ENCODE measurements around the gene CLEC18A.
"Not testable (repeated sequence)": the region's sequence is repeated elsewhere in the genome, so short reads cannot be mapped to it uniquely, and the experiment has no call there.

CLEC18A gene

DNA sequence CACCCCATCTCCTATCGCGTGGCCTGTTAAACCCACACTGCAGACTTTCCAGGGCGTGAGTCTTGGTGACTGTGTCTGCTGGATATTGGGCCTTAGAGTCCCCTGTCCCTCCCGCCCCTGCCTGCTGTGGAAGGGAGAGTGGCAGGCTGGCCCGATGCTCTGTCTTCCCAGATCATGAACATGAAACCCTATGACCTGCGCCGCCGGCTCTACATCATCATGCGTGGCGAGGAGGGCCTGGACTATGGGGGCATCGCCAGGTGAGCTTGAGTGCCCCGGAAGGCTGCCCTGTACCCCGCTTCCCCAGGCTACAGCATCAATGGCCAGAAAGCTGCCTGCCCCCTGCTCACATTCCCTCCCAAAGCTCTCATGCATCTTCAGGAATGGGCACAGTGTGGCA is 19.5 kb upstream of the CLEC18A start:
- no peak for DNase-seq

DNA sequence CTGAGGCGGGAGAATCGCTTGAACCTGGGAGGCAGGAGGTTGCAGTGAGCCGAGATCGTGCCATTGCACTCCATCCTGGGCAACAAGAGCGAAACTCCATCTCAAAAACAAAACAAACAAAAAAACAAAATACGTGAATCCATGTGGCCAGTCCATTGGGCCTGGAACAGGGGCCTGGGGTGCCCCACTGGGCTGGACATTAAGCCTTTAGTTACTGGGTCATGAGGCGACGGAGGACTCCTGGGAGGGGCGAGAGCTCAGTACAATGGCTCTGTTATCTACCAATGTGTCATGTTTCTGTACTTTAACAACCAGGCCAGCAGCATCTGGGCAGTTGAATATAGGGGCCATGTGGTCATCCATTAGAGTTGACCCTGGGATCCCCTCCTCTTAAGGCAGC is 18.9 kb upstream of the CLEC18A start:
- DNase-seq, result no peak

DNA sequence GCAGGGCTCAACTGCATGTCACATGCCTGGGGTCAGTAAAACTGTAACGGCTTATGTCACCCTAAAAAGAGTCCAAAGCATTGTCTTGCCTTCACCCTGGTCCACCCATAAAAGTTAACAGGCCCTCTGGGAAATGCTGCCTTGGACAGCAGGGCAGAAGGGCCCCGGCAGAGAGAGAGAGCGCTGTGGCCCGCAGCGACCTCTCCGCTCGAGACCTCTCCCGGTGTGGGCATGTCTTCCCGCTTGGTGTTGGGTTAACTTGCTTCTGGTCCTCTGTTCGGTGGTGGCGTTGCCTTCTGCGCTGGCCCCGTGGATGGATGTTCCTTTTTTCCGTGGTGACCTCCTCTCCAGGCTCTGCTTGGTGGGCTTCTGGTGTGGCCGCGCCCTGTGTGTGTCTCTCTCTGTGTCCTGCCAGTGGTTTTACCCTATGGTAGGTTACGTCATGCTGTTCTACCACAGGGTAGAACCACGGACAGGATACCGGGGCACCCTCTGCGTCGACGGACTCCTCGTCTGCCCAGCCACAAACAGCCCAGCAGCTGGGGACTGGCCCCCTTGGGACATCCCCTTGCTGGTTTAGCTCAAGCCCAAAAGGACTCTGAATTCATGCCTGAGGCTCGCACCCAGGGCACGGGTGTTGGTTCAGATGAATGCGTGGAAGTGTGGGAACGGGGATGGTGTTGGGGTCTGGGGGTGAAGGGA is 18.3 kb upstream of the CLEC18A start:
- DNase-seq, result no peak

DNA sequence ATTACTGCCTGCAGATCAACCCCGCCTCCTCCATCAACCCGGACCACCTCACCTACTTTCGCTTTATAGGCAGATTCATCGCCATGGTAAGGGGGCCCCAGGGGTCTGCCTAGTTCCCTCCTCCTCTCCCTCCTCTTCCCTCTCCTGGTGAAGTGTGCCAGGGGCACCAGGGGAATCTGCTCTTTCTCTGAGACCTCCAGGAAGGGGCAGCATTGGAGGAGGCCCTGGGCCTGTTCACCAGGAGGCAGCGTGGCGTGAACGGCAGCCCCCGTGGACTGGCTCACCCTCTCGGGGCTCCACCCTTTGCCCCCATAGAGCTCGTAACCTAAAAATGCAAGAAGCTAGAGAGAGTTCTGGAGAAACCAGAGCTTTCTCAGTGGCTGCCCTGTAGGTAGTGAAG is 17.1 kb upstream of the CLEC18A start:
- no peak for DNase-seq

DNA sequence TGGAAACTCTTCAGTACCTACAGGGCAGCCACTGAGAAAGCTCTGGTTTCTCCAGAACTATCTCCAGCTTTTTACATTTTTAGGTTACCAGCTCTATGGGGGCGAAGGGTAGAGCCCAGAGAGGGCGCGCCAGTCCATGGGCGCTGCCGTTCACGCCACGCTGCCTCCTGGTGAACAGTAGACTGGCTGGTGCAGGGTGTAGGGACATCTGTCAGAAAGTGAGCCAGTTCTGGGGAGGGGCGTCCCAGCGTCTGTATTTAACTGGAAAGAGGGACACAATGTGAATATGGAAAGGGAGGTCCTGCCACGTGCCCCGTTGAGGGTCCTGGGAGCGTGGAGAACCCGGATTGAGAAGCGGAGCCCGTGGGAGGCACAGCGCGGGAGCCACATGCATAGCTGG is 16.4 kb upstream of the CLEC18A start:
- no peak for DNase-seq

DNA sequence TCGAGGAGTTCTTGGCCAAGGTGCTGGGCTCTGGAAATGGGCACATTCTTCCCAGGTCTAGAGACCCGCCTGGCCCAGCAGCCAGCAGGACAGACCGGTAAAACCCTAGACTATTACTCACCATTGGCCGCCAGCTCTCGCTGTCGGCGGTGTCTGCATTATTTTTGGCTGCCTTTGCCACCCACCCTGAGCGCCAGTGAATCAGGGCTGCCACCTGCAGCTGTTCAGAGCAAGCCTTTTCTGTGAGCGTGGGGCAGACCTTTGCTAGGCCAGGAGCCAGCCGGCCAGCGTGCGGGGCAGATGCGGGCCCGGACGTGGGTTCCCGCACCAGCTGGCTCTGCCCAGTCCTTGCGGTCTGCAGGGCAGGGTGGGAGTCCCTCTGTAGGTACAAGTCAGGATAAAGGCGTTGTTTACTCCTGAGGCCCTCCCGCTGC is 15.8 kb upstream of the CLEC18A start:
- no peak for DNase-seq

DNA sequence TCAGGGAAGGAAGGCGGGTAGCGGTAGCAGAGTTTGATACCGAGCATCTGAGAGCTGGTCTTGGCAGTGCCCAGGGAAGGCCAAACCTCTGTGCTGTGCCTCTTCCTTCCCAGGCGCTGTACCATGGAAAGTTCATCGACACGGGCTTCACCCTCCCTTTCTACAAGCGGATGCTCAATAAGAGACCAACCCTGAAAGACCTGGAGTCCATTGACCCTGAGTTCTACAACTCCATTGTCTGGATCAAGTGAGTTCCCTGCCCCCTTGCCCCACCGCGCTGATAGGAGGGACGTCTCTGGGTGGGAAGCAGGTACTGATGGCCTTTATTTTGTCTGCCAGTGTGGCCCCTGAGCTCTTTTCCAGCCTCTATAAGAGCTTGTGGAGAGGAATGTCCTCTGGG is 15.4 kb upstream of the CLEC18A start:
- DNase-seq, result no peak

DNA sequence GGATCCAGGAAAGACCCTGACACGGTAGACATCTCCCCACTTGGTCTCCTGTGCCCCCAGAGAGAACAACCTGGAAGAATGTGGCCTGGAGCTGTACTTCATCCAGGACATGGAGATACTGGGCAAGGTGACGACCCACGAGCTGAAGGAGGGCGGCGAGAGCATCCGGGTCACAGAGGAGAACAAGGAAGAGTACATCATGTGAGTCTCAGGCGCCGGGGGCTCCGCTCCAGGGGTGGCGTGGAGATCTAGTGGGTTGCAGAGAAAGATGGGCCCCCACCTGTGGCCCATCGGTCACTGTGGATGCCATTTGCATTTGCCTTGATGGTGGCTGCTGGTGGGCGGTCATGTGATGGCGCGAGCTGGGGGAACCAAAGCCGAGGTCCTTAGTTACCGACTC is 14.9 kb upstream of the CLEC18A start:
- no peak for DNase-seq

DNA sequence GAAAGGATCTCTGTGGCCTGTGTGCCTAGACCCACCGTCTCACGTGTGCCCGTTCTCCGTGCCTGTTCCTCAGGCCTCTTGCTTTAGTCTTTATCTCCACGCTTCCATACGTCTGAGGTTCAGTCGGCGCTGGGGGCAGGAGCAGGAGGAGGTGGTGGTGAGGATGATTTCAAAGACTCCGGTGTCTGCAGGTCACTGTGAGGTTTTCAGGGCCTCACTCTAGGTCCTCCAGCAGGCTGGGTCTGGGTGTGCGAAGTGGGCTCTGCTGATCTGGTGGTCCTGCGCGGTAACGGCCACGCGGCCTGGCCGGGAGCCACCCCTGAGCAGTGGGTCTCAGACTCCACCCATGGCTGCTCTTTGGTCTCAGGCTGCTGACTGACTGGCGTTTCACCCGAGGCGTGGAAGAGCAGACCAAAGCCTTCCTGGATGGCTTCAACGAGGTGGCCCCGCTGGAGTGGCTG is 14.4 kb upstream of the CLEC18A start:
- DNase-seq, result no peak

DNA sequence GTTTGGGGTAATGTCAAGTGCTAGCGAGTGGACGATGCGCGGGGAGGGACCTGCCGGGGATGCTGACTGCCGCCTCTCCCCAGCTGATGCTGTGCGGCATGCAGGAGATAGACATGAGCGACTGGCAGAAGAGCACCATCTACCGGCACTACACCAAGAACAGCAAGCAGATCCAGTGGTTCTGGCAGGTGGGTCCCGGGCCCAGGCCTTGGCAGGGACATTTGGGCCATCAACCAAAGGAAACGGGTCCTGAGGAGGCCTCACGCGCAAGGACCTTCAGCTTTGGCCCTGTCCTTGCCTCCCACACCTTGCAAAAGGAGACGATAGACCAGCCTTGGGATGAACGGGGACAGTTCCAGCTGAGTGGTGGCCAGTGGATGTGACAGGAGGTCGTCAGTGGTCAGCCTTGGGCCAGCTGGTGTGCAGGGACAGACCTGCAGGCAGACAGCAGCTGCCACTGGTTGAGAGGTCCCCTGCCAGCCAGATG is 13.6 kb upstream of the CLEC18A start:
- DNase-seq, result no peak

DNA sequence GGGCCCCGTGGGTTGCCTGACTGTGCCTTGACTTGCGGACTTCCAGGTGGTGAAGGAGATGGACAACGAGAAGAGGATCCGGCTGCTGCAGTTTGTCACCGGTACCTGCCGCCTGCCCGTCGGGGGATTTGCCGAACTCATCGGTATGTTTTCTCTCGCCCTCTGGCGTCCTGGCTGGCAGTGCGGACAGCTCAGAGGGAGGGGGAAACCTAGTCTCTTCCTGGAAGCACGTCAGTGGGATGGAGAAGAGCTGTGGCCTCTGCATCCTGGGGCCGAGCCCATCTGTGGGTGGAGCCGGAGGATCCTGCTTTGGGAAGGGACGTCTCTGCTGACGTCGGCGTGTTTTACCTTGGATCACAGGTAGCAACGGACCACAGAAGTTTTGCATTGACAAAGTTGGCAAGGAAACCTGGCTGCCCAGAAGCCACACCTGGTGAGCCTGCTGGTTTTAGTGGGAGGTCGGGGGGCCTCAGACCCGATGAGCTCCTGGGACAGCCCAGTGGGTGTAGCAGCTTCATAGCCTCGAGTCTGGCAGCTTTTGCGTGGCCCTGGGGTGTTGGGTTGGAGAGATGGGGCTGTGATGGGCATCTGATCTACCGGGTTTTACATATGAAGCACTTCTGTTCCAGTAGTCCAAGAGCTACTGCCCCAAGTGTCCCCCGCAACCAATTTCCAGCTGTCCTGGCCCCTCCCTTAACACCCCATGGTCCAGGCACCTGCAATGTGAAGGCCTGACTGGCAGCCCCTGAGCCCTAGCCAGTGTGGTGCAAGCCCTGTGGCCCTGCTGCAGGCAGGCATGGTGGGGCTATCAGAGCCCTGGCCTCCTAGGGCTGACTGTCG is 11.9 kb upstream of the CLEC18A start:
- no peak for DNase-seq

DNA sequence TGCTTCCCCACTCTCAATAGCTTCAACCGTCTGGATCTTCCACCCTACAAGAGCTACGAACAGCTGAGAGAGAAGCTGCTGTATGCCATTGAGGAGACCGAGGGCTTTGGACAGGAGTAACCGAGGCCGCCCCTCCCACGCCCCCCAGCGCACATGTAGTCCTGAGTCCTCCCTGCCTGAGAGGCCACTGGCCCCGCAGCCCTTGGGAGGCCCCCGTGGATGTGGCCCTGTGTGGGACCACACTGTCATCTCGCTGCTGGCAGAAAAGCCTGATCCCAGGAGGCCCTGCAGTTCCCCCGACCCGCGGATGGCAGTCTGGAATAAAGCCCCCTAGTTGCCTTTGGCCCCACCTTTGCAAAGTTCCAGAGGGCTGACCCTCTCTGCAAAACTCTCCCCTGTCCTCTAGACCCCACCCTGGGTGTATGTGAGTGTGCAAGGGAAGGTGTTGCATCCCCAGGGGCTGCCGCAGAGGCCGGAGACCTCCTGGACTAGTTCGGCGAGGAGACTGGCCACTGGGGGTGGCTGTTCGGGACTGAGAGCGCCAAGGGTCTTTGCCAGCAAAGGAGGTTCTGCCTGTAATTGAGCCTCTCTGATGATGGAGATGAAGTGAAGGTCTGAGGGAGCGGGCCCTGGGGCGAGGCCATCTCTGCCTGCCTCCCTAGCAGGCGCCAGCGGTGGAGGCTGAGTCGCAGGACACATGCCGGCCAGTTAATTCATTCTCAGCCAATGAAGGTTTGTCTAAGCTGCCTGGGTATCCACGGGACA is 11.1 kb upstream of the CLEC18A start:
- DNase-seq, result no peak

DNA sequence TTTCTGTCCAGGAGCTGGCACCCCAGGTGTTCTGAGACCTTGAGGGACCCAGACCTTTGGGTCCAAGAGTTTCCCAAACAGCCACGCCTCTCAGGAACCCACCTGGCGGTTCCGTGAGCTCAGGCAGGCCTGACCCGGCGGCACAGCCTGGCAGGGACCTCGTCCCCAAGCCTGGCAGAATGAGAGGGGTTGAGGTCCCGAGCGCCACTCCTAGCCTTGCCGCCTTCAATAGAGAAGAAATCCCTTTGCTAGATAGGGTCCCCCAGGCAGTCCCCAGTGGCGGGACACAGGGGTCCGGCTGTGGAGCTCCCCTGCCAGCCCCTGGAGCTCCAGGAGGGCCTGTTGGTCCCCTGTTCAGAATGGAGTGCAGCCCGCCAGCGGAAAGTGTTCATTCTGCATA is 10.5 kb upstream of the CLEC18A start:
- no peak for DNase-seq

DNA sequence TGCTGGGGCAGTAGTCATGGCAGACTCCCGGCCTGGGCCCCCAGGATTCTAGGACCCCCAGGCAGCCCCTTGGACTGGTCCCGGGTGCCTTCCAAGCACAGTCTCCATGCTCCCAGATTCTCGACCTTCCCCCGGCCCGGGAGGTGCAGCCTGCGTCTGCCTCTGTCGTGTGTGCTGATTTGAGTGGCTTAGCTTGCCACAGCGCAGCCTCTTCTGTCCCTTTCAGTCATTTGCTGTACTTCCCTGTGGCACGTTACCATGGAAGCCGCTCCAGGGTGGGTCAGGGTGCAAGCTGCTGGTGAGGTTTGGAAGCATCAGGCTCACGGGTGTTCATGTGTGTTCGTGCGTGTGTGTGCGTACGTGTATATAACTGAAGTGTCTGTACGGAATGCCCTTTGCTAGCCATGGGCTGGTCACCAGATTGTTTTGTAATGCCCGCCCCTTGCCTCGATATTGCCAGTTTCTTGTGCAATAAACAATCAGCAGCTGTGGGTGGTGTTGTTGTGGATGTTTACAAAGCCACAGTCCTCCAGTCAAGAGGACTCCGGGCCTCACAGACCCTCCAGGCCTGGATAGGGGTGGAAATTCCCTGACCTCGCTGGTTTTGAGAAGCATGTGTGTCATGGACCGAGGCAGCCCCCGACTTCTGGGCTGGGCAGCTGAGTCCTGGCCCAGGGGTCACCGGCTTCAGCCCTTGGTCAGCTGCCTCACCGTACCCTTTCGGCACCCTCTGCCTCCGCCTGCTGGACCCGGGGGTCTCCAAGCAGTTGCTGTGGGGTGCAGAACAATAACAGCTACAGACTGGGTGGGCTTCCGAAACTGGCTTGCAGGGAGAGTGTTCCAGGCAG is 9.7 kb upstream of the CLEC18A start:
- no peak for DNase-seq

DNA sequence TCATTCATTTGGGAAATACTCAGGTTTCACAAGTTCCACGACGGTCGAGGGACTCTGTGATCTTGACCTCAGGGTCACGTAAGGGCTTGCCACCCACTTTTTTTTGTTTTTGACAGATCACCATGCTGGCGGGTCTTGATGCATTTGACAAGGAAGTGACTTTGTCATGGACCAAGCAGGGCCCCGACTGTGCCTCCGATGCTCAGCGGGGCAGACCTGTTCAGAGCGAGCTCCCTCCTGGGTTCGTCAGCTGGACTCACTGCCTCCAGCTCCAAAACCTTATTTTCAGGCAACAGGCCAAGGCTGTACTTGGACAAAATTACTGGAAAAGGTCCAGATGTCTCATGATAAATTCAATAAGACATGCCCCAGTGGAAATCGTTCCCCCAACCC is 9.0 kb upstream of the CLEC18A start:
- no peak for DNase-seq

DNA sequence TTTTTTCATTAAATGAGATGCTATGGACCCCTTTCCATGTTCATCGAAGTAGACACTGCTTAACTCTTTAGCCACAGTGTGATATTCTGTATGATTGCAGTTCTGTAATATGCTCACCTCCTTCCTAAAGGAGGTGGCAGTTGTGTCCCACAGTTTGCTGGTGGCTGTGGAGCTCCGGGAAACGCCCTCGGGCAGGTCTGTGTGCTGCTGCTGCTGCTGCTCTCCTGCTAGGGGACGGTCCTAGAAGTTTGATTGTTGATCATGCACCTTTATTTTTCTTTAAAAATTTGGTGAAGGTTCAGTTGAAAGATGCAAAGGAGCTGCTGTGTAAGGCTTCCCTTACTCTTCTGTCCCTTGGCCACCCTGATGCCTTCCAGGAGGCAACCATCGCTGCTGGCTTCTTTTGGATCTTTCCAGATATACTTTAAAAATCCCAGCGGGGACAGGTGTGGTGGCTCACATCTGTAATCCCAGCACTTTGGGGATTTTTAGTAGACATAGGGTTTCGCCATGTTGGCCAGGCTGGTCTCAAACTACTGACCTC is 8.4 kb upstream of the CLEC18A start:
- no peak for DNase-seq

DNA sequence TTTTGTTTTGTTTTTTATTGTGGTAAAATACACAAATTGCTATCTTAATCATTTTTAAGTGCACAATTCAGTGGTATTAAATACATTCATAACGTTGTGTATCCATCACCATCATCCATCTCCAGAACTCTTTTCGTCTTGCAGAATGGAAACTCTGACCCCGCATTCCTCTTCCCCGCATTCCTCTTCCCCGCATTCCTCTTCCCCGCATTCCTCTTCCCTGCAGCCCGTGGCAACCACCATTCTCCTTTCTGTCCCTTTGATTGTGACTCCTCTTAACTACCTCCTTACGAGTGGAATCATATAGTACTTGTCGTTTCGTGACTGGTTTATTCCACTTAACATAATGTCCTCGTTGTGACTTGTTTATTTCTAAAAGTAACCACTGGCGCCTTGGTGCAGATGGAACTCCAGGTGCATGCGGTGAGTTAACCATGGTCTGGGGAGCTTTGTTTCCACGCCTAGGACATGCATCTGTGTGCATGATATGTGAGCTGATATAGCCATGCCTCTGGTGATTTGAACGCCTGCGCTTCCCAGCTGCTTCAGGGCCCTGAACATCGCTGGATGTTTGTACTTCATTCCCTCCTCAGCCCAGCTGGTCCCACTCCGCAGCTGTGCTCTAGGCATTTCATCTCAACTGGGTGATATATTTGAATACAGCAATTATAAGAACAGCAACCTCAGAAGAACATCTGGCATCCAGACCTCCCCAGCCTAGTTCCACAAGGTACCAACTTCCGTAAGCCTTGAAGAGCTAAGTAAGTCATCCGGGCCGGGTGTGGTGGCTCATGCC is 7.7 kb upstream of the CLEC18A start:
- DNase-seq, result not testable (repeated sequence)

DNA sequence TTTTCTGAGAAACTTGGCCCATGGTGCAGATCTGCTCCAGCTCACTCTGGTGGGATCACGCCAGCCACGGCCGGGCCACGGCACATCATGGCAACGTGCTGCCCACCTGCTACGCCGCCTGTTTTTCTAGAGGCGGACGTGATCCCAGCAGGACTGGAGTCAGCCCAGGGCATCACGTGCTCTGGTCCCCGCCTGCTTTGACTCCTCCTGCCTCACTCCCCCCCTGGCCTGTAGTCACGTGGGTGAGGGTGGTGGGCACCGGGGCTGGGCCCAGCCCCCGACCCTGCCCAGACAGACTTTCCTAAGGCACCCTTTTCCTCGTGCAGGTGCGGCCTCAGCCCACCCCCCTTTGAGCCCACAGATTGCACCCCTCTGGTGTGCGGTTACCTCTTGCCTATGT is 723 bp upstream of the CLEC18A start:
- not testable (repeated sequence) for DNase-seq

DNA sequence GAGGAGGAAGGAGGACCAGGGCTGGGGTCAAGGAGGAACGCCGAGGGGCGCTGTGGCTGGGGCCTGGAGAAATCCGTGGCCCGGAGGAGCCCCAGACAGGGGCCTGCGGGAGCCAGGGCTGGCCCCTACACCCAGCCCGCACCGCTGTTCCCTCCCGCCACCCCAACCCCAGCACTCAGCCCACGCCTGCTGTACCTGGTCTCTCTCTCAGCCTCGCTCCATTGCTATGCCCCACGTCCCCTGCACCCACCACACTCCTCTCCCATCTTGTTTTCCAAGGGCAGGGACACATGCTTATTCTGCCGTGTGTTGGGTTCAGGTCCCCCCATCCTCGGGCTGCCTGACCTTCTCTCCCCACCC is 518 bp downstream of the CLEC18A start:
- DNase-seq, result not testable (repeated sequence)

DNA sequence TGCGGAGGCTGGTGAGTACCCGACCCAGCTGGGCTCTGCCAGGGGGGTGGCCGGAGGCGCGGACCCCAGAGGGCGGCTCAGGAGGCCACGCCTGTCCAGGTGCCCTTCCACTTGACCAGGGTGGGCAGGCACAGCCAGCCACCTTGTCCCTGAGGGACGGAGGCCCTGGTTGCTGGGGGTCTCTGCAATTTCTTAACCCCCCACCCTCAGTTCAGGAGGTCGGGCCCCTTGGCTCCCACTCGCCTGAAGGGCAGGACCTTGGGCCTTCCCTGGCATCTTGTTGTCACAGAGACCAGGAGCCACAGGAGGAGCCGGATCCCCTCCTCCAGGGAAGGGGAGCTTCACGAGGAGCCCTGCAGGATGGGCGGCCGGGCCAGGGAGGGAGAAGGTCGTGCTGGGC is 982 bp downstream of the CLEC18A start:
- DNase-seq, result not testable (repeated sequence)

Data from effector CD8-positive, alpha-beta T cell (primary cell).